Lower leg skin (tissue), 3 donors: ENCODE data around the gene WWTR1.

Source experiments
- POLR2A ChIP-seq, 2 donors: fragments of 450-650 bp; IDR thresholded peaks; one replicate each; pipeline ENCODE4 v1.6.1; 2016 to 2017; ENCODE audit warnings: antibody characterized with exemption in 2 of 2, mild to moderate bottlenecking in 1 of 2, moderate library complexity in 1 of 2
- TF ChIP-seq, protein P1 (sequence below), 3 donors: fragments of 450-650 bp; IDR thresholded peaks; one replicate each; pipeline ENCODE4 v1.5.1; 2016; ENCODE audit warnings: antibody characterized with exemption in 3 of 3, mild to moderate bottlenecking in 3 of 3, moderate library complexity in 2 of 3

- TF ChIP-seq, protein P1, sequence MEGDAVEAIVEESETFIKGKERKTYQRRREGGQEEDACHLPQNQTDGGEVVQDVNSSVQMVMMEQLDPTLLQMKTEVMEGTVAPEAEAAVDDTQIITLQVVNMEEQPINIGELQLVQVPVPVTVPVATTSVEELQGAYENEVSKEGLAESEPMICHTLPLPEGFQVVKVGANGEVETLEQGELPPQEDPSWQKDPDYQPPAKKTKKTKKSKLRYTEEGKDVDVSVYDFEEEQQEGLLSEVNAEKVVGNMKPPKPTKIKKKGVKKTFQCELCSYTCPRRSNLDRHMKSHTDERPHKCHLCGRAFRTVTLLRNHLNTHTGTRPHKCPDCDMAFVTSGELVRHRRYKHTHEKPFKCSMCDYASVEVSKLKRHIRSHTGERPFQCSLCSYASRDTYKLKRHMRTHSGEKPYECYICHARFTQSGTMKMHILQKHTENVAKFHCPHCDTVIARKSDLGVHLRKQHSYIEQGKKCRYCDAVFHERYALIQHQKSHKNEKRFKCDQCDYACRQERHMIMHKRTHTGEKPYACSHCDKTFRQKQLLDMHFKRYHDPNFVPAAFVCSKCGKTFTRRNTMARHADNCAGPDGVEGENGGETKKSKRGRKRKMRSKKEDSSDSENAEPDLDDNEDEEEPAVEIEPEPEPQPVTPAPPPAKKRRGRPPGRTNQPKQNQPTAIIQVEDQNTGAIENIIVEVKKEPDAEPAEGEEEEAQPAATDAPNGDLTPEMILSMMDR (IDR thresholded peaks at IDR 0.05), result no peak
- no peak for TF ChIP-seq POLR2A (IDR thresholded peaks at IDR 0.05)
These were observed 10.0 kb downstream of the WWTR1 start for GRCh38 chr3:149647812-149648211.
